ENCODE measurements around the gene FSTL5. TPM values are rescaled to one million over a fixed set of nuclear protein-coding genes. Genes with fewer than 3 reads are reported as not detected.

The FSTL5 gene
- total and polyA plus RNA-seq, 2 experiments from 2014 or later = 0.06 to 0.49 TPM

GRCh38 chr4:161577579-161578301, 586.1 kb downstream of the FSTL5 start (continued):
- TF ChIP-seq CTCF (conservative IDR thresholded peaks at IDR 0.05; ENCODE audit: low read depth in 2 of 2) = no peak
- no peak for TF ChIP-seq REST (IDR thresholded peaks at IDR 0.05; ENCODE audit: unreplicated experiment)
- TF ChIP-seq JUNB (IDR thresholded peaks at IDR 0.05; ENCODE audit: unreplicated experiment) = no peak
- TF ChIP-seq EZH2 (IDR thresholded peaks at IDR 0.05; ENCODE audit: low read depth, unreplicated experiment) = no peak

DNA sequence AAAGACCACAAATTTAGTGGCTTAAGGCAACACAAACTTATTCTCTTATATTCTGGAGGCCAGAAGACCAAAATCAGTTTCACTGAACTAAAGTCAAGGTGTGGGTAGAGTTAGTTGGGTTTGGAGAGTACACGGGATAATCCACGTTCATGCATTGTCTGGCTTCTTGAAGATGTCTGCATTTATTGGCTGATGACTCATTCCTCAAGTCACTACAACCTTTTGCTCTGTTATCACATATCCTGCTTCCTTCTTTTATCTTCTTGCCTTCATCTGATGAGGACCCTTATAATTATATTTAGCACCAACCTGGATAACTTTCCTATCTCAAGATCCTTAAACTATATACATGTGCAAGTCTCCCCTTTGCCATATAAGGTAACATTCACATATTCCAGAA, 590.0 kb downstream of the FSTL5 start:
- DNase-seq (ENCODE audit: low spot score) = no peak
- H3K4me1 ChIP-seq (ENCODE audit: insufficient read depth) = no peaks in the 10 kb centered on the region
- Mint-ChIP-seq H3K9me3 (peaks cover 8% of the 10 kb centered on the region), H3K4me3 (no peak overlapping the region), H3K27ac (no peak overlapping the region), H3K27me3 (ENCODE audit: insufficient read depth, low read depth, poor library complexity) (peaks cover 2% of the 10 kb centered on the region), H3K36me3 (ENCODE audit: low read depth) (peaks cover 4% of the 10 kb centered on the region; the same call in 1 of the 3 replicates), H3K4me1 (no peaks in the 10 kb centered on the region)
- no peak overlapping the region for H3K4me3 ChIP-seq
- no peak for ATAC-seq
- no peaks in the 10 kb centered on the region for H3K27me3 ChIP-seq (ENCODE audit: insufficient read depth)
- 0 out of 2 replicates have a peak, but pooled peaks cover 6% of the 10 kb centered on the region for H3K9me2 ChIP-seq (ENCODE audit: insufficient read depth)
- H4K20me1 ChIP-seq (replicated peaks; ENCODE audit: insufficient read depth) = no peaks in the 10 kb centered on the region
- H2AFZ ChIP-seq = no peak overlapping the region
- no peaks in the 10 kb centered on the region for H3F3A ChIP-seq (replicated peaks; ENCODE audit: low read depth)
- H3K36me3 ChIP-seq (ENCODE audit: insufficient read depth) = no peaks in the 10 kb centered on the region
- H3K4me2 ChIP-seq = no peak overlapping the region
- H3K27ac ChIP-seq (ENCODE audit: low read depth) = no peak overlapping the region
- no peaks in the 10 kb centered on the region for H3K79me2 ChIP-seq (replicated peaks; ENCODE audit: insufficient read depth)
- TF ChIP-seq JUNB (IDR thresholded peaks at IDR 0.05; ENCODE audit: unreplicated experiment) (no peak), EZH2phosphoT487 (IDR thresholded peaks at IDR 0.05; ENCODE audit: unreplicated experiment) (no peak), STAT1 (IDR thresholded peaks at IDR 0.05; ENCODE audit: unreplicated experiment) (no peak), NANOG (IDR thresholded peaks at IDR 0.05; ENCODE audit: borderline replicate concordance) (no peak), CTCF (conservative IDR thresholded peaks at IDR 0.05; ENCODE audit: low read depth in 2 of 2) (no peak), ZNF331 (CRISPR knock-in tag; IDR thresholded peaks at IDR 0.05; ENCODE audit: low read depth) (no peak), POLR2AphosphoS5 (IDR thresholded peaks at IDR 0.05; ENCODE audit: low read depth) (no peak), CREB1 (CRISPR knock-in tag; IDR thresholded peaks at IDR 0.05; ENCODE audit: low read depth) (no peak), ZNF114 (CRISPR knock-in tag; IDR thresholded peaks at IDR 0.05) (no peak), REST (IDR thresholded peaks at IDR 0.05; ENCODE audit: unreplicated experiment) (no peak)
- TF ChIP-seq, protein P1, sequence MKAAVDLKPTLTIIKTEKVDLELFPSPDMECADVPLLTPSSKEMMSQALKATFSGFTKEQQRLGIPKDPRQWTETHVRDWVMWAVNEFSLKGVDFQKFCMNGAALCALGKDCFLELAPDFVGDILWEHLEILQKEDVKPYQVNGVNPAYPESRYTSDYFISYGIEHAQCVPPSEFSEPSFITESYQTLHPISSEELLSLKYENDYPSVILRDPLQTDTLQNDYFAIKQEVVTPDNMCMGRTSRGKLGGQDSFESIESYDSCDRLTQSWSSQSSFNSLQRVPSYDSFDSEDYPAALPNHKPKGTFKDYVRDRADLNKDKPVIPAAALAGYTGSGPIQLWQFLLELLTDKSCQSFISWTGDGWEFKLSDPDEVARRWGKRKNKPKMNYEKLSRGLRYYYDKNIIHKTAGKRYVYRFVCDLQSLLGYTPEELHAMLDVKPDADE (IDR thresholded peaks at IDR 0.05) = no peak
